Aorta (tissue), 5 donors: Measurements from ENCODE around the gene PPP2R1B. TPM values are rescaled to one million over a fixed set of nuclear protein-coding genes. Genes with fewer than 3 reads are reported as not detected.

Source experiments
- ATAC-seq: fragments of 200-7000 bp; cut with Tn5 transposase; one replicate; pipeline ENCODE4 v1.9.1; 2022; ENCODE audit warnings: moderate library complexity; ENCODE audit not compliant: low FRiP score
- DNase-seq, 2 donors: peaks; one replicate each; pipeline ENCODE4 v3.0.0-alpha.2; 2020
- H3K27ac ChIP-seq, 2 donors: one replicate each; pipeline ENCODE4 v1.5.1; 2013; ENCODE audit warnings: low read length in 2 of 2, mild to moderate bottlenecking in 2 of 2, moderate library complexity in 2 of 2, control low read depth in 1 of 2, inconsistent platforms in 1 of 2, low read depth in 1 of 2
- H3K27me3 ChIP-seq, 2 donors: one replicate each; pipeline ENCODE4 v1.6.1; 2013; ENCODE audit warnings: control low read depth in 1 of 2, low read length in 1 of 2, mild to moderate bottlenecking in 1 of 2, moderate library complexity in 1 of 2; ENCODE audit not compliant: insufficient read depth in 2 of 2, control insufficient read depth in 1 of 2
- H3K36me3 ChIP-seq, 2 donors: one replicate each; pipeline ENCODE4 v1.6.1; 2013; ENCODE audit warnings: control low read depth in 1 of 2, low read length in 1 of 2, mild to moderate bottlenecking in 1 of 2; ENCODE audit not compliant: insufficient read depth in 2 of 2, control insufficient read depth in 1 of 2
- H3K4me1 ChIP-seq, 2 donors: one replicate each; pipeline ENCODE4 v1.6.1; 2013; ENCODE audit warnings: low read length in 2 of 2, control low read depth in 1 of 2, mild to moderate bottlenecking in 1 of 2, moderate library complexity in 1 of 2; ENCODE audit not compliant: insufficient read depth in 2 of 2, control insufficient read depth in 1 of 2
- H3K4me3 ChIP-seq, 2 donors: one replicate each; pipeline ENCODE4 v1.5.1; 2013; ENCODE audit warnings: low read length in 2 of 2, control low read depth in 1 of 2, mild to moderate bottlenecking in 1 of 2
- H3K9me3 ChIP-seq: one replicate; pipeline ENCODE4 v1.6.1; 2013; ENCODE audit warnings: mild to moderate bottlenecking, low read length; ENCODE audit not compliant: control insufficient read depth
- WGBS, 2 donors: extraction: QIAGEN DNeasy Blood & Tissue Kit; methylation state at CpG; one replicate each; pipeline ENCODE4 v1.1.7; 2013; 5-methylcytosine and 5-hydroxymethylcytosine counted together
- intact Hi-C, 2 donors: fragments of 100-400 bp; cut with DNase I; formaldehyde crosslinking; loops; one replicate each; pipeline versions ENCODE4 v1.14.2 to v1.15.0; 2022
- long read RNA-seq, 2 donors: library from polyadenylated mRNA; unstranded; transcript quantifications; one replicate each; pipeline ENCODE4 v2.0.0, GENCODE V29; 2020 to 2021
- polyA plus RNA-seq, 2 donors: library from polyadenylated mRNA; stranded (reverse); fragments of 200-250 nt; gene quantifications; one replicate each; pipeline ENCODE4 v1.2.3, GENCODE V29; 2013
- total RNA-seq, 2 donors: library from RNA; stranded (reverse); fragmentation: NEBNext Ultra II Directional; extraction: Animal tissue kit (Norgen Biotek cat#: 25700); gene quantifications; one replicate each; pipeline ENCODE4 v1.2.1, GENCODE V29; 2021
- donor health status: healthy with polysubstance abuse.
- donor health status: Bipolar disorder and iron deficiency.
- donor health status: DM: no; HTN: no; CAD: no.
- donor health status: DM: no; HTN: no; CAD: no.
- donor health status: DM: yes; HTN: yes; CAD: no.

Gene PPP2R1B
- total RNA-seq (10 to 100 TPM; 21.9 to 27.2 TPM), polyA plus RNA-seq (1 to 10 TPM; 3.5 to 7.4 TPM)
- long read RNA-seq, donor 1, full-length matches to known transcripts: 22 of 35 reads
- long read RNA-seq, donor 1, partial matches to known transcripts: 4 of 35 reads
- long read RNA-seq, donor 1, other reads (novel, unspliced or antisense): 9 of 35 reads
- long read RNA-seq, donor 2, full-length matches to known transcripts: 4 of 13 reads
- long read RNA-seq, donor 2, partial matches to known transcripts: 4 of 13 reads
- long read RNA-seq, donor 2, other reads (novel, unspliced or antisense): 5 of 13 reads

GRCh38 chr11:111765984-111766833, at the start of gene PPP2R1B:
TSS of gene PPP2R1B (minus strand) at chr11:111766389. CDS start at chr11:111766361, 28 bp downstream.
- Histone ChIP-seq H3K36me3 (no peaks in the 10 kb centered on the region), H3K9me3 (no peaks in the 10 kb centered on the region), H3K27ac (peak within 1 kb of the TSS; percentile 16 to 91), H3K27me3 (no peaks in the 10 kb centered on the region), H3K4me3 (peak within 1 kb of the TSS; percentile 68 to 88), H3K4me1 (no peaks in the 10 kb centered on the region)
- 0 to 1% methylated on average over 60 to 61 of the region's 61 CpGs for WGBS, 2 donors
- peak; percentile 98 for ATAC-seq
- intact Hi-C loops: loop anchor here in 1 of 2 donors (5.0 kb wide), 1 partner anchor 44 kb away; no protein-coding TSS in a partner anchor
- DNase-seq: peak; percentile 78 to 89

DNA sequence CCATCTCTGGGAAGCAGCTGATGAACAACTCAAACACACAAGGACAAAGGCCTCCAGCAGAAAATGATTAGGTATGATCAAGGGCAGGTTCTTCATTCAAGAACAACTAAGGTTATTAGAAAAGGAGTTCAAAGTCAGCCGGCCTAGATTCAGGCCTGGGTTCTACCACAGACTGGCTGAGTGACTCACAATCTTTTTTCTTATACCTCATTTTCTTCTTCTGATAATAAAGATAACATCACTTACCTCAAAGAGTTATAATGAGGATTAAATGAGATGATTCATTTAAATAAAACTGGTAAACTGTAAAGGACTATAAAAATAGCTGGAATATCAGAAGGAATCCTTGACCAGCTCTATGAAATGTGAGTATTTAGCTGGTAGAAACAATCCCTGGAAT, 49.3 kb upstream of the PPP2R1B start:
- Histone ChIP-seq H3K9me3 (no peaks in the 10 kb centered on the region), H3K4me3 (no peak overlapping the region), H3K27me3 (no peaks in the 10 kb centered on the region), H3K4me1 (no peaks in the 10 kb centered on the region), H3K36me3 (peaks cover 0 to 2% of the 10 kb centered on the region in 2 donors), H3K27ac (no peak overlapping the region)
- ATAC-seq: no peak
- 92 to 99% methylated on average over 1 of the region's 1 CpG for WGBS, 2 donors
- intact Hi-C loops: no loop called here
- no peak for DNase-seq

- intact Hi-C loops: no loop called here
- H3K27me3 ChIP-seq: no peaks in the 10 kb centered on the region
- H3K4me1 ChIP-seq: no peaks in the 10 kb centered on the region
- ATAC-seq (no peak), DNase-seq (no peak)
- 56 to 60% methylated on average over 8 of the region's 8 CpGs for WGBS, 2 donors
- H3K36me3 ChIP-seq: peaks cover 0 to 2% of the 10 kb centered on the region in 2 donors
- no peaks in the 10 kb centered on the region for H3K9me3 ChIP-seq
- H3K4me3 ChIP-seq: no peak overlapping the region
- peak overlapping the region in 1 of 2 donors; percentile 56 for H3K27ac ChIP-seq
These were observed 48.5 kb upstream of the PPP2R1B start for GRCh38 chr11:111814557-111815320.

GRCh38 chr11:111814106-111814505, 47.9 kb upstream of the PPP2R1B start:
- H3K27ac ChIP-seq: no peak overlapping the region
- no peak overlapping the region for H3K4me3 ChIP-seq
- no peaks in the 10 kb centered on the region for H3K4me1 ChIP-seq
- intact Hi-C loops: no loop called here
- no peak for ATAC-seq
- DNase-seq: no peak
- peaks cover 0 to 2% of the 10 kb centered on the region in 2 donors for H3K36me3 ChIP-seq
- H3K9me3 ChIP-seq: no peaks in the 10 kb centered on the region
- WGBS, 2 donors: 84 to 91% methylated on average over 1 of the region's 1 CpG
- no peaks in the 10 kb centered on the region for H3K27me3 ChIP-seq

DNA sequence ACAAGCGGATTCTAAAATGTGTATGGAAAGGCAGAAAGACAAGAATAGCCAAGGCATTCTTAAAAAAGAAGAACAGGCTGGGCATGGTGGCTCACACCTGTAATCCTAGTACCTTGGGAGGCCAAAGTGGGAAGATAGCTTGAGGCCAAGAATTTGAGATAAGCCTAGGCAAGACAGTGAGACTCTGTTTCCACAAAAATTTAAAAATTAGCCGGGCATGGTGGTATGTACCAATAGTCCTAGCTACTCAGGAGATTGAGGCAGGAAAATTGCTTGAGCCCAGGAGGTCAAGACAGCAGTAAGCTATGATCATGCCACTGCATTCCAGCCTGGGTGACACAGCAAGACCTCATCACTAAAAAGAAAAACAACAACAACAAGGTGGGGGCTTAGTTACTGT, 46.0 kb upstream of the PPP2R1B start:
- intact Hi-C loops: no loop called here

DNA sequence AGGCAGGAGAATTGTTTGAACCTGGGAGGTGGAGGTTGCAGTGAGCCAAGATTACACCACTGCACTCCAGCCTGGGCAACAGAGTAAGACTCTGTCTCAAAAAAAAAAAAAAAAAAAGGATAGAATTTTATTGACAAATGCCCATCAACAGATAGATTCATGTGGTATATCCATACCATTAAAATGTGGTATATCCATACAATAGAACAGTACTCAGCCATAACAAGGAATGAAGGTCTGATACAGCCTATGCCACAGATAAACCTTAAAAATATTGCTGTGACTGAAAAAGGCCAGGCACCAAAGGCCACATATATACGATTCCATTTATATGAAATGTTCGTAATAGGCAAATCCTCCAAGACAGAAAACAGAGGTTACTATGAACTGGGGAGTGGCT, 45.3 kb upstream of the PPP2R1B start:
- intact Hi-C loops: no loop called here
- no peak for DNase-seq
- no peak overlapping the region for H3K27ac ChIP-seq
- H3K4me3 ChIP-seq: no peak overlapping the region
- peaks cover 0 to 4% of the 10 kb centered on the region in 2 donors for H3K36me3 ChIP-seq
- 99% methylated on average over 2 of the region's 2 CpGs for WGBS, 2 donors
- H3K4me1 ChIP-seq: no peaks in the 10 kb centered on the region
- no peak for ATAC-seq
- H3K27me3 ChIP-seq: no peaks in the 10 kb centered on the region
- no peaks in the 10 kb centered on the region for H3K9me3 ChIP-seq

More for the DNA sequence above, 46.0 kb upstream of the PPP2R1B start:
- no peak overlapping the region for H3K4me3 ChIP-seq
- no peaks in the 10 kb centered on the region for H3K9me3 ChIP-seq
- no peak overlapping the region for H3K27ac ChIP-seq
- DNase-seq (no peak), ATAC-seq (no peak)
- 97 to 99% methylated on average over 2 of the region's 2 CpGs for WGBS, 2 donors
- H3K36me3 ChIP-seq: peaks cover 0 to 4% of the 10 kb centered on the region in 2 donors
- no peaks in the 10 kb centered on the region for H3K27me3 ChIP-seq
- no peaks in the 10 kb centered on the region for H3K4me1 ChIP-seq

DNA sequence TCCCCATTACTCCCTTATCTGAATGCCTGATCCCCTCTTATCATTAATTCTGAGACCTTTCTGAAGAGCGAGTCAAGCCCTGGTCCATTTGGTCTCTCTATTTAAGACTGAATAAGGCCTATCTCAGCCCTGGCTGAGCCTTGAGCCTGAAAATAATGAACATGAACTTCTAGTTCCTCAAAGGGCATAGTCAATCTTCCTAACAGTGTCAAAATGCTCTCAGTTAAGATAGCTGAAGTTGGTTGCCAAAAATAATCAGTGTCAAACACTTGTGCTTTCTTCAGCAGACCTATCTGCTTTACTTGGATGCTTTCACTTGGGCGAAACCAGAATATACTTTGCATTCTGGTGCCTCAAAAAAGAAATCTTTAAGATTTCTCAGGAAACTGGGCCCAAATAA, 42.6 kb upstream of the PPP2R1B start:
- Histone ChIP-seq H3K4me1 (no peaks in the 10 kb centered on the region), H3K9me3 (no peaks in the 10 kb centered on the region), H3K4me3 (no peak overlapping the region), H3K27ac (no peak overlapping the region), H3K27me3 (no peaks in the 10 kb centered on the region), H3K36me3 (peaks cover 6 to 10% of the 10 kb centered on the region in 2 donors)
- WGBS, 2 donors: 95 to 96% methylated on average over 2 of the region's 2 CpGs
- DNase-seq (no peak), ATAC-seq (no peak)
- intact Hi-C loops: no loop called here

- H3K27me3 ChIP-seq: no peaks in the 10 kb centered on the region
- DNase-seq: no peak
- peaks cover 6 to 10% of the 10 kb centered on the region in 2 donors for H3K36me3 ChIP-seq
- no peak overlapping the region for H3K4me3 ChIP-seq
- H3K9me3 ChIP-seq: no peaks in the 10 kb centered on the region
- no peaks in the 10 kb centered on the region for H3K4me1 ChIP-seq
- 95 to 97% methylated on average over 2 of the region's 2 CpGs for WGBS, 2 donors
- H3K27ac ChIP-seq: no peak overlapping the region
- intact Hi-C loops: no loop called here
- no peak for ATAC-seq
These were observed 41.9 kb upstream of the PPP2R1B start for GRCh38 chr11:111808063-111808588.
